ENCODE data around the gene GRHPR. TPM values are rescaled to one million over a fixed set of nuclear protein-coding genes. Genes with fewer than 3 reads are reported as not detected.

GRHPR gene
- total and polyA plus RNA-seq, 2 of the 4 experiments (the other 2 are of a cell fraction) = 182 to 191 TPM

DNA sequence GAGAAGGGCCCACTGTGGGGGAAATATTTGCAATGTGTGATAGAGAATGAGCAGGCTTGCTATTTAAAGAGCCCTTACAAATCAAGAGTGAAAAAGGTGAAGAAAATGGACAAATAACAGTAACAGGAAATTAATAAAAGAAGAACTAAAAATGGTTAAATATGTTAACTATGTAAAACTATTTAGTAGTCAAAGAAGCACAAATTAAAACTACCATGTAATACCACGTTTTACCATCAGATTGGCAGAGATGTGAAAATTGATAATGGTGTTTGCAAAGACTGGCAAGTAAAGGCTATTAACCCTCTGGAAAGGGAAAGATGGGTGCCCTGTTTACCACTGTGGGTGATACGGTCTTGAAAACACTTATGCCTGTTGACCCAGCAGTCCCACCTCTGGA lies 23.2 kb upstream of the GRHPR start:
- no peaks in the 10 kb centered on the region for H3K36me3 ChIP-seq (ENCODE audit: control insufficient read depth, insufficient read depth, low read length)
- no peaks in the 10 kb centered on the region for H3K4me1 ChIP-seq (ENCODE audit: control insufficient read depth, insufficient read depth, low read length)
- H4K8ac ChIP-seq (ENCODE audit: low read depth in 2 of 2, low read length in 2 of 2) = no peak overlapping the region
- no peak overlapping the region for H3K4me3 ChIP-seq (ENCODE audit: insufficient read depth, low read depth, low read length)
- POLR2A ChIA-PET (ENCODE audit: unreplicated experiment) = no interaction called here
- no peak overlapping the region for H3K18ac ChIP-seq (ENCODE audit: low read depth, low read length)
- no peak overlapping the region for H2BK20ac ChIP-seq (ENCODE audit: low read depth, low read length)
- no peaks in the 10 kb centered on the region for H3K9me3 ChIP-seq (ENCODE audit: control insufficient read depth, insufficient read depth, low read length)
- H3K56ac ChIP-seq (ENCODE audit: extremely low read depth, insufficient read depth, low read length) = no peak overlapping the region
- no peak overlapping the region for H3K27ac ChIP-seq (ENCODE audit: insufficient read depth, low read length)
- no CpG with 5 or more reads among the region's 2 CpGs for WGBS, 2 experiments (ENCODE audit: extremely low coverage in 2 of 2, insufficient read length in 1 of 2)
- no peak overlapping the region for H2AFZ ChIP-seq (replicated peaks; ENCODE audit: low read length, poor library complexity)
- H3K79me1 ChIP-seq (ENCODE audit: low read depth in 1 of 2, low read length in 2 of 2) = no peaks in the 10 kb centered on the region
- DNase-seq = no peak
- no peak overlapping the region for H4K91ac ChIP-seq (ENCODE audit: insufficient read depth, low read depth, low read length)
- ATAC-seq (ENCODE audit: low read depth) = no peak
- H3K9me1 ChIP-seq (ENCODE audit: insufficient read depth, low read length) = no peaks in the 10 kb centered on the region
- TF ChIP-seq, protein P1, sequence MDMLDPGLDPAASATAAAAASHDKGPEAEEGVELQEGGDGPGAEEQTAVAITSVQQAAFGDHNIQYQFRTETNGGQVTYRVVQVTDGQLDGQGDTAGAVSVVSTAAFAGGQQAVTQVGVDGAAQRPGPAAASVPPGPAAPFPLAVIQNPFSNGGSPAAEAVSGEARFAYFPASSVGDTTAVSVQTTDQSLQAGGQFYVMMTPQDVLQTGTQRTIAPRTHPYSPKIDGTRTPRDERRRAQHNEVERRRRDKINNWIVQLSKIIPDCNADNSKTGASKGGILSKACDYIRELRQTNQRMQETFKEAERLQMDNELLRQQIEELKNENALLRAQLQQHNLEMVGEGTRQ (IDR thresholded peaks at IDR 0.05; ENCODE audit: low read depth, low read length) = no peak
- TF ChIP-seq MAFK (IDR thresholded peaks at IDR 0.05; ENCODE audit: low read depth, low read length) (no peak), POLR2A (IDR thresholded peaks at IDR 0.05; ENCODE audit: low read depth, low read length) (no peak), CHD1 (IDR thresholded peaks at IDR 0.05; ENCODE audit: low read depth, low read length) (no peak), MAZ (IDR thresholded peaks at IDR 0.05; ENCODE audit: borderline replicate concordance, low read depth, low read length) (no peak), BHLHE40 (IDR thresholded peaks at IDR 0.05; ENCODE audit: low read depth, low read length) (no peak), MXI1 (IDR thresholded peaks at IDR 0.05; ENCODE audit: borderline replicate concordance, low read depth, low read length) (no peak), NFE2L2 (IDR thresholded peaks at IDR 0.05; ENCODE audit: low read depth, low read length) (no peak), SMC3 (IDR thresholded peaks at IDR 0.05; ENCODE audit: low read depth, low read length) (no peak), RCOR1 (IDR thresholded peaks at IDR 0.05; ENCODE audit: insufficient replicate concordance, low read length) (no peak), FOS (IDR thresholded peaks at IDR 0.05; ENCODE audit: low read depth, low read length) (no peak), CEBPB (IDR thresholded peaks at IDR 0.05; ENCODE audit: low read depth, low read length) (no peak), RAD21 (IDR thresholded peaks at IDR 0.05; ENCODE audit: low read length) (no peak), RFX5 (IDR thresholded peaks at IDR 0.05; ENCODE audit: low read depth, low read length) (no peak)
- TF ChIP-seq, protein P2, sequence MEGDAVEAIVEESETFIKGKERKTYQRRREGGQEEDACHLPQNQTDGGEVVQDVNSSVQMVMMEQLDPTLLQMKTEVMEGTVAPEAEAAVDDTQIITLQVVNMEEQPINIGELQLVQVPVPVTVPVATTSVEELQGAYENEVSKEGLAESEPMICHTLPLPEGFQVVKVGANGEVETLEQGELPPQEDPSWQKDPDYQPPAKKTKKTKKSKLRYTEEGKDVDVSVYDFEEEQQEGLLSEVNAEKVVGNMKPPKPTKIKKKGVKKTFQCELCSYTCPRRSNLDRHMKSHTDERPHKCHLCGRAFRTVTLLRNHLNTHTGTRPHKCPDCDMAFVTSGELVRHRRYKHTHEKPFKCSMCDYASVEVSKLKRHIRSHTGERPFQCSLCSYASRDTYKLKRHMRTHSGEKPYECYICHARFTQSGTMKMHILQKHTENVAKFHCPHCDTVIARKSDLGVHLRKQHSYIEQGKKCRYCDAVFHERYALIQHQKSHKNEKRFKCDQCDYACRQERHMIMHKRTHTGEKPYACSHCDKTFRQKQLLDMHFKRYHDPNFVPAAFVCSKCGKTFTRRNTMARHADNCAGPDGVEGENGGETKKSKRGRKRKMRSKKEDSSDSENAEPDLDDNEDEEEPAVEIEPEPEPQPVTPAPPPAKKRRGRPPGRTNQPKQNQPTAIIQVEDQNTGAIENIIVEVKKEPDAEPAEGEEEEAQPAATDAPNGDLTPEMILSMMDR (conservative IDR thresholded peaks at IDR 0.05; ENCODE audit: low read depth, low read length) = no peak
- TF ChIP-seq, protein P3, sequence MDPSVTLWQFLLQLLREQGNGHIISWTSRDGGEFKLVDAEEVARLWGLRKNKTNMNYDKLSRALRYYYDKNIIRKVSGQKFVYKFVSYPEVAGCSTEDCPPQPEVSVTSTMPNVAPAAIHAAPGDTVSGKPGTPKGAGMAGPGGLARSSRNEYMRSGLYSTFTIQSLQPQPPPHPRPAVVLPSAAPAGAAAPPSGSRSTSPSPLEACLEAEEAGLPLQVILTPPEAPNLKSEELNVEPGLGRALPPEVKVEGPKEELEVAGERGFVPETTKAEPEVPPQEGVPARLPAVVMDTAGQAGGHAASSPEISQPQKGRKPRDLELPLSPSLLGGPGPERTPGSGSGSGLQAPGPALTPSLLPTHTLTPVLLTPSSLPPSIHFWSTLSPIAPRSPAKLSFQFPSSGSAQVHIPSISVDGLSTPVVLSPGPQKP (IDR thresholded peaks at IDR 0.05; ENCODE audit: borderline replicate concordance, low read depth, low read length) = no peak
- H3K27me3 ChIP-seq (ENCODE audit: control insufficient read depth, insufficient read depth, low read length) = peaks cover 9% of the 10 kb centered on the region
- no peak overlapping the region for H2BK5ac ChIP-seq (ENCODE audit: low read depth, low read length, poor library complexity, severe bottlenecking)
- H4K5ac ChIP-seq (ENCODE audit: low read depth, low read length) = no peak overlapping the region
- H2AK5ac ChIP-seq (ENCODE audit: low read depth, low read length) = no peak overlapping the region
- no peak overlapping the region for H3K4ac ChIP-seq (ENCODE audit: low read depth, low read length)
- in situ Hi-C loops (cut with MboI; ENCODE audit: low sequenced_read_pairs) (no loop called here), intact Hi-C loops (cut with micrococcal nuclease) (no loop called here), dilution Hi-C loops (cut with HindIII; ENCODE audit: low sequenced_read_pairs, unreplicated experiment) (no loop called here)
- no peak overlapping the region for H2BK15ac ChIP-seq (ENCODE audit: low read depth, low read length)
- H2BK120ac ChIP-seq (ENCODE audit: low read depth, low read length) = no peak overlapping the region
- no peaks in the 10 kb centered on the region for H4K20me1 ChIP-seq (ENCODE audit: insufficient read depth, low read length)
- H3K23ac ChIP-seq (ENCODE audit: low read depth, low read length) = no peak overlapping the region
- H3K14ac ChIP-seq (replicated peaks; ENCODE audit: low read depth, low read length) = no peak overlapping the region
- no peak overlapping the region for H2AK9ac ChIP-seq (replicated peaks; ENCODE audit: low read depth, low read length, poor library complexity)
- H3K9ac ChIP-seq (ENCODE audit: low read depth, low read length) = no peak overlapping the region
- no TSS peak for BruUV-seq (replicated peaks)
- H3K4me2 ChIP-seq (ENCODE audit: low read depth, low read length) = no peak overlapping the region
- CTCF ChIA-PET = no interaction called here
